ENCODE measurements around the gene DNAH6. TPM values are rescaled to one million over a fixed set of nuclear protein-coding genes. Genes with fewer than 3 reads are reported as not detected.

The DNAH6 gene
- total RNA-seq, 1 donor from 2014 or later = not detected

DNA sequence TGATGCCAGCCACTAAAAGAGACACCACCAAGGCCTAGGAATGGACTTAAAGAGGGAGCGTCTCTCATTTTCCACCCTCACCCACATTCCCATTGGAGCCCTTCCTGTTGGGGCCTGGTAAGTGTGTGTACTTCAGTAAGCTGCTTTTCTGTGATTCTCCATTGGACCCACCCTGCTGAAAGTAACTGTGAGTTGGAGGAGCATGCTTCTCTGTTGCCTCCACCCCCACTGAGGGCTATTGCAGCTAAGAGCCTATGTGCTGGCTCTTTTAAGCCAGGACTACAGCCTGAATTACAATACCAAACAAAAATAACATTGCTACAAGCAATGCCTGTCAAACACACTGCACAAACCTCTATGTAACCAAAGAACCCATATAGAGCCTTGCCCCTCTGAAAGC is 283.5 kb downstream of the DNAH6 start:
- Mint-ChIP-seq H3K27ac (ENCODE audit: unreplicated experiment) (no peak overlapping the region), H3K36me3 (ENCODE audit: unreplicated experiment) (no peaks in the 10 kb centered on the region), H3K4me1 (ENCODE audit: unreplicated experiment) (no peaks in the 10 kb centered on the region), H3K27me3 (ENCODE audit: unreplicated experiment) (peaks cover 26% of the 10 kb centered on the region), H3K4me3 (ENCODE audit: unreplicated experiment) (no peak overlapping the region), H3K9me3 (ENCODE audit: unreplicated experiment) (peaks cover 12% of the 10 kb centered on the region)
- no peak for TF ChIP-seq CTCF (IDR thresholded peaks at IDR 0.05)
- no peak for DNase-seq (ENCODE audit: extremely low spot score, unreplicated experiment)

DNA sequence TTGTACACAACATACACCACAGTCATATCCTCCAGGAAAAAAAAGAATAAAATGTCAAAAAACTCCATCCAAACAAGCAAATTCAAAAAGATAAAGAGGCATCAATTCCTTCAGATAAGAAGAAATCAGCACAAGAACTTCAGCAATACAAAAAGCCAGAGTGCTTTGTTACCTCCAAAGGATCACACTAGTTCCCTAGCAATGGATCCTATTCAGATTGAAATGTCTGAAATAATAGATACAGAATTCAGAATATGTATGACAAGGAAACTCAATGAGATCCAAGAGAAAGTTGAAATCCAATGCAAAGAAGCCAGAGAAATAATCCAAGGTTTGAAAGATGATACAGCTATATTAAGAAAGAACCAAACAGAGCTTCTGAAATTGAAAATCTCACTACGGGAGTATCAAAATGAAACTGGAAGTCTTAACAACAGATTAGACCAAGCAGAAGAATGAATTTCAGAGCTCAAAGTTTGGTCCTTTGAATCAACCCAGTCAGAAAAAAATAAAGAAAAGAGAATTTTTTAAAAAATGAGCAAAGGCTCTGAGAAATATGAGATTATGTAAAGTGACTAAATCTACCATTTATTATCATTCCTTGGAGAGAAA is 284.0 kb downstream of the DNAH6 start:
- DNase-seq (ENCODE audit: extremely low spot score, unreplicated experiment) = no peak
- no peak overlapping the region for H3K4me3 Mint-ChIP-seq (ENCODE audit: unreplicated experiment)
- no peak overlapping the region for H3K27ac Mint-ChIP-seq (ENCODE audit: unreplicated experiment)
- H3K9me3 Mint-ChIP-seq (ENCODE audit: unreplicated experiment) = peaks cover 12% of the 10 kb centered on the region
- H3K4me1 Mint-ChIP-seq (ENCODE audit: unreplicated experiment) = no peaks in the 10 kb centered on the region
- H3K27me3 Mint-ChIP-seq (ENCODE audit: unreplicated experiment) = peaks cover 26% of the 10 kb centered on the region
- no peak for TF ChIP-seq CTCF (IDR thresholded peaks at IDR 0.05)
- H3K36me3 Mint-ChIP-seq (ENCODE audit: unreplicated experiment) = no peaks in the 10 kb centered on the region

- Mint-ChIP-seq H3K9me3 (ENCODE audit: unreplicated experiment) (peaks cover 12% of the 10 kb centered on the region), H3K27ac (ENCODE audit: unreplicated experiment) (no peak overlapping the region), H3K4me1 (ENCODE audit: unreplicated experiment) (peaks cover 4% of the 10 kb centered on the region), H3K27me3 (ENCODE audit: unreplicated experiment) (peaks cover 26% of the 10 kb centered on the region), H3K4me3 (ENCODE audit: unreplicated experiment) (no peak overlapping the region), H3K36me3 (ENCODE audit: unreplicated experiment) (no peaks in the 10 kb centered on the region)
- no peak for DNase-seq (ENCODE audit: extremely low spot score, unreplicated experiment)
- no peak for TF ChIP-seq CTCF (IDR thresholded peaks at IDR 0.05)
These were observed 285.5 kb downstream of the DNAH6 start for GRCh38 chr2:84801811-84802210.

DNA sequence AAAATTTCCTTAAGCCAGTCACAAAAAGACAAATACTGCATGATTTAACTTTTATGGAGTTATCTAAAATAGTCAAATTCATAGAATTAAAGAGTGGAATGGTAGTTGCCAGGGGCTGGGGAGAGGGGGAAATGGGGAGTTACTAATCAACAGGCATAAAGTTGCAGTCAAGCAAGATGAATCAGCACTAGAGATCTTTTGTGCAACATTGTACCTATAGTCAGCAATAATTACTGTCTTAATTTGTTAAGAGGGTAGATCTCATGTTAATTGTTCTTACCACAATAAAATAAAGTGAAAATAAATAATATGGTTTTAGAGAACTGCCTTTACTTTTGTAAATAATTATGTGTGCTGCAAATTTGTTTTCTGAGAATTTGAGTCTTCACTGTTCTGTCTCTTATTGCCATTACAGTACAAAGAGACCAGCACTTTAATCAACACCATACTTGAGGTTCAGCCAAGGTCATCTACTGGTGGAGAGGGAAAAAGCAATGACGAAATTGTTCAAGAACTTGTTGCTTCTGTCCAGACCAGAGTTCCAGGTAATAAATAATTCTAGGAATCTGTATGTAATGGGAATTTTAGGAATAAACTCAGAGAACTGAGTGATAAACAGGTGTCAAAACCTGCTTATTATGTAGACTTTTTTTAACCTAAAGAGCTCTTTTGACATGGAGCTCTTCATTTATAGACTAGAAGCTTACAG is 289.1 kb downstream of the DNAH6 start:
- DNase-seq (ENCODE audit: extremely low spot score, unreplicated experiment) = no peak
- Mint-ChIP-seq H3K4me1 (ENCODE audit: unreplicated experiment) (peaks cover 14% of the 10 kb centered on the region), H3K36me3 (ENCODE audit: unreplicated experiment) (no peaks in the 10 kb centered on the region), H3K4me3 (ENCODE audit: unreplicated experiment) (no peak overlapping the region), H3K27ac (ENCODE audit: unreplicated experiment) (no peak overlapping the region), H3K27me3 (ENCODE audit: unreplicated experiment) (peaks cover 34% of the 10 kb centered on the region), H3K9me3 (ENCODE audit: unreplicated experiment) (peaks cover 12% of the 10 kb centered on the region)
- no peak for TF ChIP-seq CTCF (IDR thresholded peaks at IDR 0.05)

DNA sequence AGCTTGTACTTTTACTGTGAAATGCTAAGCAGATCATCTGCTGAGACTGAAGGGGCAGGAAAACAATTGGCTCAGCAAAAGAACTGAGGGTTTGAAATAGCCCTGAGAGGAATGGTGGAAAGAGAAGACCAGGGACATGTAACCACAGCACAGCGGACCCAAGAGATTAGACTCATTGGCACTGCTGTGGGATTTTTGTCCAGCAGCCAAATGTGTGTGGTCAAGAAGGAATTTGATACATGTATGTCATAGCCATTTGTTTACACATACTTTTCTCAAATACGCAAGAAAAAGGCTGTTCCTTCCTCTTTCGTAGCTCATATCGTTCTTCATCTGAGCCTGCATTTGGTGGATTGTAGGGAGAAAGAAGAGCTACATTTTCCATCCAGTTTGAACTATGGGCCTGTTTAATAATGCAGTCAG is 290.8 kb downstream of the DNAH6 start:
- no peak overlapping the region for H3K4me3 Mint-ChIP-seq (ENCODE audit: unreplicated experiment)
- H3K36me3 Mint-ChIP-seq (ENCODE audit: unreplicated experiment) = no peaks in the 10 kb centered on the region
- peaks cover 9% of the 10 kb centered on the region for H3K9me3 Mint-ChIP-seq (ENCODE audit: unreplicated experiment)
- peak; percentile 74 for DNase-seq (ENCODE audit: extremely low spot score, unreplicated experiment)
- TF ChIP-seq CTCF (IDR thresholded peaks at IDR 0.05) = no peak
- peaks cover 14% of the 10 kb centered on the region for H3K4me1 Mint-ChIP-seq (ENCODE audit: unreplicated experiment)
- H3K27me3 Mint-ChIP-seq (ENCODE audit: unreplicated experiment) = peaks cover 37% of the 10 kb centered on the region
- no peak overlapping the region for H3K27ac Mint-ChIP-seq (ENCODE audit: unreplicated experiment)
